ENCODE results near the gene SLC39A11.
"Not testable (repeated sequence)": the region's sequence is repeated elsewhere in the genome, so short reads cannot be mapped to it uniquely, and the experiment has no call there.

The SLC39A11 gene

DNA sequence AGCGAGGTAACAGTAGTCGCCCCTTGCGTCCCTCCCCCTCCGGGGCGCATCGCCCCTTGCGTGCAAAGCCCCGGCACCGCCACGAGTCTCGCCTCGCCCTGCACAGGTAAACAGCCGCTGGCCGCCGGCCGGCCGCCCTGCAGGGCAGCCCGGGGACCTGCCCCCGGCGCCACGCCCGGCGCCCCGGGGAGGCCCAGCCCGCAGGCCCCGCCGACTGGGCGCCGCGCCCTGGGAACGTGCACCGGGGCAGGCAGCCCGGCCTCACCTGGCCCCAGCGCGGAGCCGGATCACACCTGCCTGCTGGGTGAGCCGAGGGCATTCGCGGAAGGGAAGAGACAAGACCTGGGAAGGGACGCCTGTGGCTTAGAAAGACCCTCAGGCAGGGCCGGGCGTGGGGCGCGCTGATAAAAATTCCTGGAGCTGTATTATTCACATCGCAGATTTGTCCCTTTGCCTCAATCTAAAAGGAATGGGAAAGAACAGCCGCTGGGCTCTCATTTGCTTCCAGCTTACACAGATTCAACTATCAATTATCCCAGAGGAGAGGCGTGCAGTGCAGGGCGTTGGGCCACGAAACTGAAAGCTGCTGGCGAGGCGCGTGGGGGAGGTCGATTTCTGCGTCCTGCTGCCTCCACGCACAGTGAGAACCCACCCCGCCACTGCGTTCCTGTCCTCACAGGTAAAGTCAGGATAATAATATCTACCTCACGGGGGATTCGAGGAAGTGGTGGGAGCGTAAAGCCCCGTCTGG lies 451.9 kb downstream of the SLC39A11 start:
- Histone ChIP-seq H3K4me3 (ENCODE audit: low read depth in 1 of 2, low read length in 2 of 2) (no peak overlapping the region), H3K9me3 (ENCODE audit: low read length) (no peaks in the 10 kb centered on the region), H3K27me3 (ENCODE audit: control insufficient read depth in 1 of 2, insufficient read depth in 2 of 2, low read length in 2 of 2) (no peaks in the 10 kb centered on the region), H3K36me3 (ENCODE audit: insufficient read depth, low read length) (no peaks in the 10 kb centered on the region), H3K27ac (ENCODE audit: low read depth, low read length) (no peak overlapping the region), H3K4me1 (ENCODE audit: insufficient read depth, low read length) (no peaks in the 10 kb centered on the region), H3K9ac (ENCODE audit: low read length) (no peak overlapping the region)

DNA sequence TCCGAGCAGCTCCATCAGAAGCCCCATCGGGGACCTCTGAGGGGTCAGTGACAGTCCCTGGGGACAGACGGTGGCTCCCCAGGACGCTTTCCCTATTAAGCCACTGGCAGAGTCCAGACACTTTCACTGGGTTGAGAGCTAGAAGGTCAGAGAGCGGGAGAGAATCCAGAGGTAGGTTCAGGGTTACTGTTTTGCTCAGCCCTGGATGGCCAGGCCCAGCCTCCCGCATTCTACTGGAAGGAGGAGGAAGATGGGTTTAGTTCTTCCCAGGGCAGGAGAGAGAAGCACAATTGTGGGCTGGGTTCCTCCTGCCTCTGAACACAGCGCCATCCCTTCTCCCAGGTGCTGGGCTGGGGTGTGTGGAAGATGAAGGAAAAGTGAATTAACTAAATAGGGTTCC lies 452.8 kb downstream of the SLC39A11 start:
- Histone ChIP-seq H3K9ac (ENCODE audit: low read length) (no peak overlapping the region), H3K9me3 (ENCODE audit: low read length) (no peaks in the 10 kb centered on the region), H3K4me3 (ENCODE audit: low read depth in 1 of 2, low read length in 2 of 2) (no peak overlapping the region), H3K27me3 (ENCODE audit: control insufficient read depth in 1 of 2, insufficient read depth in 2 of 2, low read length in 2 of 2) (no peaks in the 10 kb centered on the region), H3K36me3 (ENCODE audit: insufficient read depth, low read length) (no peaks in the 10 kb centered on the region), H3K4me1 (ENCODE audit: insufficient read depth, low read length) (no peaks in the 10 kb centered on the region), H3K27ac (ENCODE audit: low read depth, low read length) (no peak overlapping the region)

DNA sequence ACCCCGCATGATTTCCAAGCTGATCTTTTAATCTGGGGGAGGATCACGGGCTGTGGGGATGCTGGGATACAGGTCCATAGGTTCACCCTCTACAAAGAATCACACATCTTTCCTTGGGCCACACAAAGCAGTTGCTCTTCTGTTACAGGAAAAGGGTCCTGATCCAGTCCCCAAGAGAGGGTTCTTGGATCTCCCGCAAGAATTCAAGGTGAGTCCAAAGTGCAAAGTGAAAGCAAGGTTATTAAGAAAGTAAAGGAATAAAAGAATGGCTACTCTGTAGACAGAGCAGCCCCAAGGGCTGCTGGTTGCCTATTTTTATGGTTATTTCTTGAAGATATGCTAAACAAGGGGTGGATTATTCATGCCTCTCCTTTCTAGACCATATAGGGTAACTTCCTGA lies 453.6 kb downstream of the SLC39A11 start:
- H3K9me3 ChIP-seq (ENCODE audit: low read length); H3K9ac ChIP-seq (ENCODE audit: low read length); H3K27me3 ChIP-seq (ENCODE audit: control insufficient read depth in 1 of 2, insufficient read depth in 2 of 2, low read length in 2 of 2); H3K4me1 ChIP-seq (ENCODE audit: insufficient read depth, low read length); H3K36me3 ChIP-seq (ENCODE audit: insufficient read depth, low read length); H3K4me3 ChIP-seq (ENCODE audit: low read depth in 1 of 2, low read length in 2 of 2); H3K27ac ChIP-seq (ENCODE audit: low read depth, low read length): not testable (repeated sequence)

DNA sequence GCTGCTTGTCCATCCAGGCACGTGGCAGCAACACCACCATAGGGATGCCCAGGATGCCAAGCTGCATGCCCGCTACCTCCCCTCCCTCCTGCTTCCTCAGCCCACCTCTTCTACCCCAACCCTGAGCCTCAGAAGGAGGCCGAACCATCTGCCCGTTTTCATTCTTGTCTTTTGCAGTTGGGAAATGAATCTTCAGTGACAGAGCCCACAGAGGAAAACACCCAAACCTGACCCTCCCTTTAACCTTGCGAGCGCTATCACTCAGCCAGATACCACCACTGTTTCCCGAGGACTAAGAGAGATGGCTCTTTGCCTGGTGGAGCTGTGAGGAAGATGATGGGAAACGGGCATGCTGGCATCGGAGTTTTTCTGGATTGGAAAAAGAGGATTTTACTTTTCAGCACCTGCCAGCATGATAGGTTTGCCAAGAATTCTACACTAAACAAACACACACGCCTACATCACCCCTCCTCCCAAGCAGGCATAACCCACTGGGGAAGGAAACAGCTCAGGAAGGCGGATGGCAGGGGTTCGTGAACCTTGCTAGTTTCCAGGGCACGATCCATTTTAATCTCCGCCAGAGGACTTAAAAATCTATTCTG lies 457.4 kb downstream of the SLC39A11 start:
- no peaks in the 10 kb centered on the region for H3K27me3 ChIP-seq (ENCODE audit: control insufficient read depth in 1 of 2, insufficient read depth in 2 of 2, low read length in 2 of 2)
- H3K36me3 ChIP-seq (ENCODE audit: insufficient read depth, low read length), result no peaks in the 10 kb centered on the region
- no peak overlapping the region for H3K9ac ChIP-seq (ENCODE audit: low read length)
- no peak overlapping the region for H3K4me3 ChIP-seq (ENCODE audit: low read depth in 1 of 2, low read length in 2 of 2)
- no peak overlapping the region for H3K27ac ChIP-seq (ENCODE audit: low read depth, low read length)
- H3K9me3 ChIP-seq (ENCODE audit: low read length), result no peaks in the 10 kb centered on the region
- no peaks in the 10 kb centered on the region for H3K4me1 ChIP-seq (ENCODE audit: insufficient read depth, low read length)

DNA sequence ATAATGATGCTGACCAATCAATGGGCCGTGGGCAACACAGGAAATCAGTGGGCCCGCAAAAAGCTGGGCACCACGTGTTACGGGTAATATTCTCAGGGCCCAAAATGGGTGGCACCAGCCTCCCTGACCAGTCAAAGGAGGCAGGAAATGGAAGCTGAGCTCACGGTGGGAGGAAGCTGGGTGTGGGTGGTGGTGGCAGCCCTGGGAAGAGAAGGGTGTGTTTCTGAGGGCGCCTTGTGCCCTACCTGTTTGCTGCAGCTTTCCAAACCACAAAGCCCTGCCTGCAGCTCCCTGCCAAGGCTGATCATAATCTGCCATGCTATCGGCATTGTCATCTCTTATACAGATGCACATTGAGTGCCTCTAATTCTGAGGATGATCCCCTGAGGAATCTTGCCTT lies 457.9 kb downstream of the SLC39A11 start:
- no peak overlapping the region for H3K4me3 ChIP-seq (ENCODE audit: low read depth in 1 of 2, low read length in 2 of 2)
- no peaks in the 10 kb centered on the region for H3K4me1 ChIP-seq (ENCODE audit: insufficient read depth, low read length)
- no peak overlapping the region for H3K9ac ChIP-seq (ENCODE audit: low read length)
- no peaks in the 10 kb centered on the region for H3K9me3 ChIP-seq (ENCODE audit: low read length)
- H3K27me3 ChIP-seq (ENCODE audit: control insufficient read depth in 1 of 2, insufficient read depth in 2 of 2, low read length in 2 of 2), result no peaks in the 10 kb centered on the region
- no peaks in the 10 kb centered on the region for H3K36me3 ChIP-seq (ENCODE audit: insufficient read depth, low read length)
- H3K27ac ChIP-seq (ENCODE audit: low read depth, low read length), result no peak overlapping the region

DNA sequence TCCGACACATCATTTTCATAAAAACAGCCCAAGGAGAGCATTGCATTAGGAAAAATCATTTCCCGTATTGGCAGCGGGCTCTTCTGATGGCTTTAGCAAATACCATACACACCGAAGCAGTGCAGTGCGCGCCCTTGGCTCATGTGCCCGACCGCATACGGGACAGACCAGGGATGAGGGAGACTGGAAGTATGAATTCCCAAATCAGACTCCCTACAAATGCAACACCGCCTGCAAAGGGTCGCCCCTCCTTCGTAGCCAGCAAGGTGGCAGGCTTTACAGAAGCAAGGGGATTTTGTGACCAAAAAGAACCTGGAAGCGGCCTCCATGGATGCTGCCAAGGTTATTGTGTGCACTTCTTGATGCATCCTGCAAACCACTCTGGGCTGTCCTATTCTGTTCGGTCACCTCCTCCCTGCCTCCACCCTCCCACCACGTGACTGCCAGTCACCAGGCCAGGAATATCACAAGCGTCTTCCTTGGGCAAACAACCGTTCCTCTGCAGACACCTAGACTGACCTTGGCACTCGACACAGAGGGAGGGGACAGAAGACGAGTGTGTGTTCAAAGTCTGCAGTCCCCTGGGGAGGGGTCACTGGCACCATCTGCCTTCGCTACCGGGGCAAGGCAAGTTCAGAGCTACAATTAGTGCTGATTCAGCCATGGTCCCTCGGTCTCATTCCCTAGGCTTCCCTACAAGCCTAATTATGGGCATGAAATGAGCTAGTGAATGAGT lies 460.4 kb downstream of the SLC39A11 start:
- H3K9ac ChIP-seq (ENCODE audit: low read length), result no peak overlapping the region

DNA sequence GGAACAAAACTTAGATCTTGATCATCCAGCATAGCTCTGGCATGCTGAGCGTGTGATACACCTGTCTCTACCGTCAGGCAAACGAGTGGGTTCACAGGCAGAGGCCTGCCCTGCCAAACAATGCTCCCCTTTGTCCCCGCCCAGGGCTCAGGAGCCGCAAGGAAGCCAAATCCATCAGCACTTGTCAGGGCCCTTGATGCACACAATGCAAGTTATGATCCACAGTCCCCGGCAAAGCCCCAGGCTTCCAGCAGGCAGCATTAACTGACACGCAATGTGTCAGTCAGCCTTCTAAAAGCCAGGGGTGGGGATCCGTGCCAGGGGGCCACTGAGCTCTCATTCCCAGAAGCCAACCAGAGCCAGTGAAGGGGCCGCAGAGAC lies 460.9 kb downstream of the SLC39A11 start:
- Histone ChIP-seq H3K9me3 (ENCODE audit: low read length) (no peaks in the 10 kb centered on the region), H3K4me1 (ENCODE audit: insufficient read depth, low read length) (no peaks in the 10 kb centered on the region), H3K36me3 (ENCODE audit: insufficient read depth, low read length) (no peaks in the 10 kb centered on the region), H3K27ac (ENCODE audit: low read depth, low read length) (no peak overlapping the region), H3K4me3 (ENCODE audit: low read depth in 1 of 2, low read length in 2 of 2) (no peak overlapping the region), H3K9ac (ENCODE audit: low read length) (no peak overlapping the region), H3K27me3 (ENCODE audit: control insufficient read depth in 1 of 2, insufficient read depth in 2 of 2, low read length in 2 of 2) (no peaks in the 10 kb centered on the region)

More for the DNA sequence above, 460.4 kb downstream of the SLC39A11 start:
- Histone ChIP-seq H3K4me1 (ENCODE audit: insufficient read depth, low read length) (no peaks in the 10 kb centered on the region), H3K4me3 (ENCODE audit: low read depth in 1 of 2, low read length in 2 of 2) (no peak overlapping the region), H3K27ac (ENCODE audit: low read depth, low read length) (no peak overlapping the region), H3K9me3 (ENCODE audit: low read length) (no peaks in the 10 kb centered on the region), H3K36me3 (ENCODE audit: insufficient read depth, low read length) (no peaks in the 10 kb centered on the region), H3K27me3 (ENCODE audit: control insufficient read depth in 1 of 2, insufficient read depth in 2 of 2, low read length in 2 of 2) (no peaks in the 10 kb centered on the region)

DNA sequence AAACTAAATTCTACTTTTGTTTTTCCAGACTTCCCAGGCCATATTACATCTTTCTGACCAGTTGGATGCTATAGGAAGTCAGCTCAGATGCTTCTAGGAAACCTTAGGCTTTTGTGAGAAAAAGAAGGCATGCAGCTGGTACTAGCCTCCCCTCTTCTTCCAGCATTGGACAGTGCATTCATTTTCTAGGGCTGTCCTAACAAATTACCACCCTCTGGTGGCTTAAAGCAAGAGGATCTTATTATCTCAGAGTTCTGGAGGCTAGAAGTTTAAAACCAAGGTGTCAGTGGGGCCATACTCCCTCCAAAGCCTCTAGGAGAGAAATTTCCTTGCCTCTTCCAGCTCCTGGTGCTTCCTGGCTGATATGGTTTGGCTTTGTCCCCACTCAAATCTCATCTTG lies 467.8 kb downstream of the SLC39A11 start:
- Histone ChIP-seq H3K36me3 (ENCODE audit: insufficient read depth, low read length) (no peaks in the 10 kb centered on the region), H3K27ac (ENCODE audit: low read depth, low read length) (no peak overlapping the region), H3K4me1 (ENCODE audit: insufficient read depth, low read length) (no peaks in the 10 kb centered on the region), H3K4me3 (ENCODE audit: low read depth in 1 of 2, low read length in 2 of 2) (no peak overlapping the region), H3K9me3 (ENCODE audit: low read length) (no peaks in the 10 kb centered on the region), H3K27me3 (ENCODE audit: control insufficient read depth in 1 of 2, insufficient read depth in 2 of 2, low read length in 2 of 2) (peaks cover 0 to 6% of the 10 kb centered on the region in 2 donors), H3K9ac (ENCODE audit: low read length) (no peak overlapping the region)

DNA sequence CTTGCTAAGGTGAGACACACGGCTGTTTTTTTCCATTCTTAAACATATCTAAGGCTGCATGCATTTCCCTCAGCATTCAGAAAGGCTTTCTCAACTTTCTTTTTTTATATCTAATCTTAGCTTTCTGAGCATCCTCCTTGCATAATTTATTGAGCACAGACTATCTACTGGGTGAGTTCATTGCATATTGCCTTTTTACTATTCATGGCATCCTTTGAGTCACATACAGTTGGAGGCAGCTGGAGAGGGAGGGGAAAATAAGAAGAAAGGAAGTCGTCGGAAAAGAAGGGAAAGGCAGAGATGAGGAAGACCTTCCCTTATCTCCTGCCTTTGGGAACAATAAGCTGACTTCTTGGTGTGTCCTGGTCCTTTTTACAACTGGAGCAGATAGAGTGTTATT lies 468.3 kb downstream of the SLC39A11 start:
- Histone ChIP-seq H3K9ac (ENCODE audit: low read length) (no peak overlapping the region), H3K4me3 (ENCODE audit: low read depth in 1 of 2, low read length in 2 of 2) (no peak overlapping the region), H3K9me3 (ENCODE audit: low read length) (no peaks in the 10 kb centered on the region), H3K27me3 (ENCODE audit: control insufficient read depth in 1 of 2, insufficient read depth in 2 of 2, low read length in 2 of 2) (peaks cover 0 to 6% of the 10 kb centered on the region in 2 donors), H3K4me1 (ENCODE audit: insufficient read depth, low read length) (no peaks in the 10 kb centered on the region), H3K27ac (ENCODE audit: low read depth, low read length) (no peak overlapping the region), H3K36me3 (ENCODE audit: insufficient read depth, low read length) (no peaks in the 10 kb centered on the region)

DNA sequence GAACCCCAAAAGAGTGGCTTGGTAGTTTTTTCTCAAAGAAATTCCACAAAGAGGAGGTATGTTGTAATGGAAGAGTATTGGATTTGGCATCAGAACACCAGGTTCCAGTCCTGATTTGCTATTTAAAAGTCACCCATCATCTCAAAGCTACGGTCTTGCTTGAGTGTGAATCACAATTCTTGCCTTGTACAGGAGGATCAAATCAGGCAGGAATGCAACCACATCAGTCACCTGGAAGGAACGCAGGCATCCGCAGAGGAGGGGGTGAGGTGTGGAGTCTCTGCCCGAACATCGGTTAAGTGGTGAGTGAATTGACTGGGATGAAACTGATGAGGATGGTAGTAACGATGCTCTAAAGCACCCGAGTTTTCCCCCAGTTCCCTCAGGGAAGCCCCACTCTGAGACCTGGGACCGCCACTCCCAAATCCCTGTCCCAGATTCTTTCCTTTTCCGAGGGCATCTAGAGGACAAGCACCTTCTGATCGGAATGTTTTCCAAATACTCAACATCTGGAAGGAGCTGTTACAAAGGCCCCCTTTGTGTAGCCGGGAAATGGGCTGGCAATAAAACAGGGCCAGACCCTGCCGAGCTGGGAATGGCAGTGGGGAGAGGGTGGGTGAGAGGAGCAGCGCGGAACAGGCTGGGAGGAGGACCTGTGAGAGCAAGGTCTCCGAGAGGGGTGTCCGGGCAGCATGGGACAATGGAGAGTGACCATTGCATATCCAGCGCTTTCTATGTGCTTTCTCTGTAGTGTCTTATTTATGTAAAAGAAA lies 469.6 kb downstream of the SLC39A11 start:
- no peak overlapping the region for H3K4me3 ChIP-seq (ENCODE audit: low read depth in 1 of 2, low read length in 2 of 2)
- no peaks in the 10 kb centered on the region for H3K36me3 ChIP-seq (ENCODE audit: insufficient read depth, low read length)
- no peaks in the 10 kb centered on the region for H3K4me1 ChIP-seq (ENCODE audit: insufficient read depth, low read length)
- H3K9ac ChIP-seq (ENCODE audit: low read length), result no peak overlapping the region
- no peaks in the 10 kb centered on the region for H3K9me3 ChIP-seq (ENCODE audit: low read length)
- peaks cover under 1 to 6% of the 10 kb centered on the region in 2 donors for H3K27me3 ChIP-seq (ENCODE audit: control insufficient read depth in 1 of 2, insufficient read depth in 2 of 2, low read length in 2 of 2)
- no peak overlapping the region for H3K27ac ChIP-seq (ENCODE audit: low read depth, low read length)

DNA sequence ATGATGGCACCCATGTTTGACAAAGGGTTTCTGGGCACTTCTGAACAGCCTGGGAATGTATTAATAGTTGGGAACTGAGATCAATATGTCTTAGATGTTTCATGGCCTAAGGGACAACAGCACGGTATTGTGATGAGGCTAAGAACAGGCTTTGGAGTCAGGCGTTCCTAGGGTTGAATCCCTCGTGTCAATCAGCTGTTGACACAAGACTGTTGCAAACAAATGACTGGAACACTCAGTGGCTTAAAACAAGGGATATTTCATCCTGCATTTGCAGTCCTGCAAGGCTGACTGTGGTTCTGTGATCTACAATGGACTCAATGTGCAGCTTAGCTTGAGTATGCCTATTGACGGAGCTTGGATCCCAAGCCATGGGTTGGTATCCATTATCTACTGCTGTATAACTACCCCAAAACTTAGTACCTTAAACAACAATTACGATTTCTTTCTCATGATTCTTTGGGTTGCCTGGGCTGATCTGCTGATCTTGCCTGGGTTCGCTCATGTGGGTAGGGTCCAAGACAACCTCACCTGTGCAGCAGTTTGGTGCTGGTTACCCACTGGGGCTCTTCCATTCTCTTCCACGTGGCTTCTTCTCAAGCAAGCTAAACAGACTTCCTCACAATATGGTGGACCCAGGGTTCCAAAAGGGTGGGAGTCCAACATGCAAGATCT lies 472.4 kb downstream of the SLC39A11 start:
- Histone ChIP-seq H3K27ac (ENCODE audit: low read depth, low read length) (no peak overlapping the region), H3K9me3 (ENCODE audit: low read length) (no peaks in the 10 kb centered on the region), H3K27me3 (ENCODE audit: control insufficient read depth in 1 of 2, insufficient read depth in 2 of 2, low read length in 2 of 2) (peaks cover 6 to 7% of the 10 kb centered on the region in 2 donors), H3K36me3 (ENCODE audit: insufficient read depth, low read length) (no peaks in the 10 kb centered on the region), H3K9ac (ENCODE audit: low read length) (no peak overlapping the region), H3K4me3 (ENCODE audit: low read depth in 1 of 2, low read length in 2 of 2) (no peak overlapping the region), H3K4me1 (ENCODE audit: insufficient read depth, low read length) (no peaks in the 10 kb centered on the region)

Measured in muscle layer of colon (tissue), 2 donors.